HG03196 (cell line): ENCODE data around the gene WDR33.

Experiments used
- ATAC-seq: cut with Tn5 transposase; IDR thresholded peaks from one replicate; pipeline ENCODE4 v1.9.1; 2021; ENCODE audit not compliant: unreplicated experiment

Gene WDR33

DNA sequence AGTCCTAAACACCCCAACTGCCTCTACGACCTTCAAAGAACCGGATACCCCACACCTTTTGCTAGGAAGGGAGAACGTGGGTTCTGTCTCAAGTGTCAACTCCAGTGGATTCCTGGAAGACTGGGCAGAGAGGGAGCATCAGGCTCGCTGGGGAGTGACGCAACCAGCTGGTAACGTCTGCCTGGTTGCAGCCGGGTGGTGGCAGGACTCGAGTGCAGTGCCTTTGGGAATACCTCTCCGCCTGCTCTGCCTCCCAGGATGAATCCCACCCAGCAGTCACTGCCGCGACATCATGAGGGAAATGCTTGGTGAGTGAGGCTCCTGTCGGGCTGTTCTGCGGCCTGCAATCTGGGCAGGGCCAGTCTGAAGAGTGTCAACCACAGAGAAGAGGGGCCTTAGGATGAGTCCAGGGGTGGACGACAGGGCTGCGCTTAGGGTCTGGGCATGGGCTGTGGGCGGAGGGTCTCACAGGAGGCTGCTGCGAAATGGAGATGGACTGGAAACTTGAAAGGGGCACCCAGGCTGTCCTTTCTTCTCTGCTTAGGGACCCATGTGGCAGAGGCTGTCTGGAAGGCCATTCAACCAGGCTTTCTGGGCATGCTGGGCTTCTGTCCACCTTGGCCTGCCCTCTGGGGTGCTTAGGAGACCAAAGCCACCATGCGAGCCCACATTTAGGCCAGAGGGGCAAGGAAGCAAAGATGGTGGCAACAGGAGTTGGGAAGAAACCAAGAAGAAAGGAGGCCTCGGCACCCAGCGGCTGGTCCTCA, 152.1 kb downstream of the WDR33 start:
- ATAC-seq, result no peak

DNA sequence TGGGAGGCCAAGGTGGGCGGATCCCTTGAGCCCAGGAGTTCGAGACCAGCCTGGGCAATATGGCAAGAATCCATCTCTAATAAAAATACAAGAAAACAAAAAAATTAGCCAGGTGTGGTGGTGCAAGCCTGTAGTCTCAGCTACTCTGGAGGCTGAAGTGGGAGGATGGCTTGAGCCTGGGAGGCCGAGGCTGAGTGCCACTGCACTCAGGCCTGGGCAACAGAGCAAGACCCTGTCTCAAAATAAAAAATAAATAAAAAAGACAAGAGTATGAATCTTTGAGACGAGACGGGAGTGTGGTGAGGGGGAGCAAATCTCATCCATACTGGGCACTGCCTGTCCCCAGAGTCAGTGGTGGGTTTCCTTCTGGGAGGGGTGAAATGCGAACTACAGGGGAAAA, 152.8 kb downstream of the WDR33 start:
- ATAC-seq, result no peak

DNA sequence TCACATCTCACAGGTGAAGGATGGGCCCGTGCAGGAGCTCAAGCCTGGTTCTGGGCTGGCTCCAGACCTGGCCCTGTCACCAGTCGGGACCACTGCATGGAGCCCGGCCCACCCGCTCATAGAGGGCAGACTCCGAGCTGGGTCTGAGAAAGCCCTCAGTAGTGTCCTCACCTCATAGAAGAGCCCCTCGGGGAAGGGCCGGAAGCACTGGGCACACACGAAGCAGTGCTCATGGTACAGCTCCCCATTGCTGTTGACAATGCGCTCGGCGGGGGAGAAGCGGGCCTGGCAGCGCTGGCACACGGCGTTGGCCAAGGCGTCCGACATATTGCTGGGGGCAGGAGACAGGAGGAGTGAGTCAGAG, 153.8 kb downstream of the WDR33 start:
- ATAC-seq, result no peak

DNA sequence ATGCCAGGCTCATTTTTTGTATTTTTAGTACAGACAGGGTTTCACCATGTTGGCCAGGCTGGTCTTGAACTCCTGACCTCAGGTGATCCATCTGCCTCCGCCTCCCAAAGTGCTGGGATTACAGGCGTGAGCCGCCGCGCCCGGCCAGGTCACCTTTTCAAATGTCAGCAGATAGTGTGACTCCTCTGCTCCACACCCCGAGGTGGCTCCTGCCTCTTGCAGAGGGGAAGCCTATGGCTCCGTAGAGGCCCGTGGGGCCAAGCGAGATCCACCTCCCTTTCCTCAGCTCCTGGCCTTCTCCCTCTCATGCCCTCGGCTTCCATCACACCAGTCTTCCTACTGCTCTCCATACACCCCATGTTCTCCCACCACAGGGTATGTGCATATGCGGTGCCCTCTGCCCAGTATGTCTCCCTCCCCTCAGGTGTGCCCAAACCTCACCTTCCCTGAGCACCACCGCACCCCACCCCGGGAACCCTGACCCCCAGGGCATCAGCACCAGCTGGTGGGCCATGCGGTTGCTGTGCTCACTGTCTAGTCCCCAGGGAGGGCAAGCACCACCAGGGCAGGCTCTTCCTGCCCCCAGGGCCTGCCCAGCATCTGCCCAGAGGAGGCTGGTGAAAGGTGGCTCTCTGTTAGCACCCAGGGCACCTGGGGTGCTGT, 154.3 kb downstream of the WDR33 start:
- ATAC-seq, result no peak

DNA sequence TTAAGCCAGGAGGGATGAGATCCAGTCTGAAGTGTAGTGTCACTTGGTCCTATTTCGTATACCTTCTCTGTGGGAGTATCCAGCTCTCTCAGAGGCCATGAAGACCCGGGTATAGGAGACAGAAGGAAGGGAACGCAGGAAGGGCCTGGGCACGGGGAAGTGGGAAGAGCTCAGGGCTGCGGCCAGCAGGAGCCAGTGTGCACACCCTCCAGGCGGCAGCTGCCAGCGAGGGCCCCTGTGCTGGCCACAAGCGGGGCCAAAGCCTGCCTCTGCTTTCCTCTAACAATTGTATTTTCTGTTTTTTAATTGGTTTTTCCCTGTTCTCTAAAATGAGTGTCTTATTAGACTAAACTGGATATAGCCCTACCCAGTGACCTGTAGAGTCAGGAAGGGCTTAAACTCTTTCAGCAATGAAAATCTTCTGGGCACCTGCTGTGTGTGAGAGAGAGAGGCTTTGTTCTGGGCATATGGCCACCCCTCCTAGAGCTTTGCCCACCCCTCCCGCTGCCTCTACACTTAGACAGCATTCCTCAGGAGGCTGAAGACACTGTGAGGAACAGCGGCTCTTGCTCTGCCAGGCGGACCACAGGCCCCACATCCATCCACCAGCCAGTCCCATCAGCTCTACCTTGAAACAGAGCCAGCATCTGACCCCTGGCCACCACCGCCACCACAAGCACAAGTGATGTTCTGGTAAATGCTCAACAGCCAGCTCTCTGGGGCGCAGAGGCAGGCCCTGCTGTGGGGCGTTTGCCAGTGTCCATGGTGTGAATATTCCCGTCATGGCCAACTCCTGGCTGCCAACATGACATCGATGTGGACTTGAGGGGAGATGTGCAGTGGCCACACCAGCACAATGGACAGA, 155.5 kb downstream of the WDR33 start:
- no peak for ATAC-seq

DNA sequence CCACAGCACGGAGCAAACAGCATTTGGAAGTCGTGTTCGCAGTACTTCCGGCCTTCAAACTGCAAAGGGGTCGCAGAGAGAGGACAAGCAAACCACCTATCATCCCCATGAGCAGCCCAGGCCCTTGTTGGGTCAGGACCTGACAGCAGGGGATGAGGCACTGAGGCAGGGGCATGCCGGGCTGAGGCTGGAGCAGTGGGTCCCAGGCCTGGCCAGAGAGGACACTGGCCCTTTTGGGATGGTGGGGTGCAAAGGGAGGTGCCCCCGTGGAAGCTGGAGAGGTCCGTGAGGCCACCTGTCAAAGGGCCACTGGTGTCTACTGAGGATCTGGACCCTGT, 156.2 kb downstream of the WDR33 start:
- no peak for ATAC-seq

DNA sequence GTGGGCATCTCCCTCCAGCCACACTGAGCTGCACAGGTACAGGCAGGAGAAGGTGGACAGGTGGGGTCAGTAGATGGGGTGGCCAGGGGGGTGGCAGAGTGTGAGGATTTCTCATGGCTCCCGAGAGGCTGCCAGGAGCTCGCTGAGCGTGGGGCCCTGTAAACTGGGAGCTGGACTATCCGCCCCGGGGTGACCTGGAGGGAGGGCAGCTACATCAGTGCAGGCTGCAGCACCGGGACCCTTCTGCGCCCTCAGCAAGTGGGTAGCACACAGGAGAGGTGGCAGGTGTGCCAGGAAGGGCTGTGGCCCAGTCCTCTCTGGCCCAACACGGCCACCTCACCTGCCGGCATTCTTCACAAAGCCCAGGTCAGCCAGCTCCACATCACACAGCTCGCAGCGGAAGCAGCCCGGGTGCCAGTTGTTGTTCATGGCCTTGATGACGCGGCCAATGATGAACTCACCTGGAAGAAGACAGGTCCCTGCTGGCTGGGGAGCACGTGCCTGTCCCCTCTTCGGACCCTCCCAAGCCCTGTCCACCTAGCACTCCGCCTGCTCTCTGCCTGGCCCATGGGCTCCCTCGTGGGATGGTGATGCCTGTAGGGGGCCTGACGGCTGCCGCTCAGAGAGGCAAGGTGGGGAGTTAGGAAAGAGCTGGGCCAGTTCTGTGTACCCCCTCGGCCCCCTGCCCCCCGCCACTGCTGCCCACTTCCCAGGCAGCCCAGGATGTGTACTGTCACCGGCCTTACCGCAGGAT, 156.7 kb downstream of the WDR33 start:
- no peak for ATAC-seq

DNA sequence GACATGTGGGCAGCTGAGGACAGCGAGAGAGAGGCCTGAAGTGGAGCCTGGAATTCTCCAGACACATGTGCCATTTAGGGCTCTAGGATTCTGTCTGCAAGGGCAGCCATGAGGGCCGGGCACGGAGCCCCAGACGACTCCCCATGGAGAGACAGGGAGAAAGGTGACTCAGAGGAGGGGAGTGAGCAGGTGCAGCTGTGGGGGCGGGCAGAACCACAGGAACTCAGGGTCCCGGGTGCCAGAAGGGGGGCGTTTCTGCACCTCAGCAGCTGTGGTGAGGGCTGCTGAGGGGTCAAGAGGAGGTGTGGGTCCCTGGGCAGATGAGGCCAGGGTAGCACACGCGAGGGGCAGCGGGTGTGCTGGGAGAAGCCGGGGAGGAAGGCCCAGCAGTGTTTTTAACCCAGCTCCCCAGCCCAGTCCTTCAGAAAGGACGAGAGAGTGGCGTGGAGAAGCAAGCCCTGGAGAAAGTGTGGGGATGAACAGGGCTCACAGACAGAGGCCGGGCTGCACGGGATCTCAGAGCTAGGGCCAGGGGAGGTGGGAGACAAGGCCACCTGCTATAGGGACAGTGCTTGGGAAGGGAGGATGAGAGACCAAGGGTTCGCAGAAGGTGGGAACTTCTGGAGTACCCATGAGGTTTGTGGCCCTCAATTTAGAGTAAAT, 157.4 kb downstream of the WDR33 start:
- no peak for ATAC-seq

DNA sequence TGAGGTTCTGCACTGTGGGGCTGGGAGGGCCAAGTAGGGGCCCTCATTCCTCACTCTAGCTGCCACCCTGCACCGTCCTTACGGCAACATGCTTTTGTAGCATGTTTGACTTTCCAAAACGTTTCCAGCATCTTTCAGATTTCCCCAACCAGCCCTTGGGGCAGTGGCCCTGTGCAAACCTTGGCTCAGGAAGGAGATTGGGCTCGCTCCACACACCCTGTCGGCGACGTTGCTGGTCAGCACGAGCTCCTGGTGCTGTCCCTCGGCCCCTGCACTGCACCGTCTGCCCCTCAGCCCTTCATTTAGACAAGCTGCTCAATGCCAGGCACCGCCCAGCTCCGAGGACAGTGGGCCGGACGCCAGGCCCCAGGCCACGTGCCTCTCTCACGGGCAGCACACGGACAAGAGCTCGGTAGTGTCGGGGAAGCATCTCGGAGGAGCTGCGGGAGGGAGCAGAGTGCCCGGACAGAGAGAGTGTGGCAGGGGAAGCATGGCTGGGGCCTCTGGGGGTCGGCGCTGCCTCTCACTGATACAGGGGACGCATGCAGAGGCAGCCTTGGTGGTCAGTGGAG, 158.1 kb downstream of the WDR33 start:
- ATAC-seq, result no peak

DNA sequence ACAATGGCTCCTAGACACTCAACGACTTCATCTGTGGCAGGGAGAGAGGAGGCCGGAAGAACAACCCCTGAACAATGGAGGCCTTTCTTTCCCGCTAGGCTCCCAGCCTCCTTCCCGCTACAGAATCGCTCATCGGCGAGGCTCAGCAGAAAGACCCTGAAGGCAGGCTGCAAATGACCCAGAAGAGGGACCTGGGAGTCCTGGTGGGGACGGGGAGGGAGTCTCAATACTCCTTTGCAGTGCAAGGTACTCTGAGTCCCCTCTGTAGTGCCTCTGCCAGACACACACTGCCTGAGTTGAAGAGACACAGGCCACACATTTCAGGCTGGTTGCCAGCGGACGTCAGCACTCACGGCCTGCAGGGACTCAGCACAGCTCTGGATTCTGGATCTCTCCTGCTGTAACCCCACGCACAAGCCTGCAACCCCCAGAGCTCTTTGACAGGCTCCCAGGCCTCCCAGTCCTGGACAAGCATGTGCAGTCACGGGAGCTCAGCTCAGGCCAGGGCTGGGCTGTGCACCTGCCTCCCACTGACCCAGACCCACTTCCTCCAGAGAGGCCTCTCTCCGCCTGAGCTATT, 158.9 kb downstream of the WDR33 start:
- no peak for ATAC-seq

DNA sequence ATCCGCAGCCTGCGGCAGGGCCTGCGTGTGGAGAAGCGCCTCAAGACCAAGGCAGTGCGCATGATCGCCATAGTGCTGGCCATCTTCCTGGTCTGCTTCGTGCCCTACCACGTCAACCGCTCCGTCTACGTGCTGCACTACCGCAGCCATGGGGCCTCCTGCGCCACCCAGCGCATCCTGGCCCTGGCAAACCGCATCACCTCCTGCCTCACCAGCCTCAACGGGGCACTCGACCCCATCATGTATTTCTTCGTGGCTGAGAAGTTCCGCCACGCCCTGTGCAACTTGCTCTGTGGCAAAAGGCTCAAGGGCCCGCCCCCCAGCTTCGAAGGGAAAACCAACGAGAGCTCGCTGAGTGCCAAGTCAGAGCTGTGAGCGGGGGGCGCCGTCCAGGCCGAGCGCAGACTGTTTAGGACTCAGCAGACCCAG, 159.6 kb downstream of the WDR33 start:
- no peak for ATAC-seq
